Brain pericyte (primary cell): ENCODE measurements around the gene SEC22C.
A peak's percentile ranks its signal among the peaks of the same experiment; 100 is the strongest.
"Not testable (repeated sequence)": the region's sequence is repeated elsewhere in the genome, so short reads cannot be mapped to it uniquely, and the experiment has no call there.

Experiments
- DNase-seq: peaks from one replicate; pipeline ENCODE4 v3.0.0-alpha.2; 2012; ENCODE audit warnings: low read depth, low spot score

Gene SEC22C, protein sequence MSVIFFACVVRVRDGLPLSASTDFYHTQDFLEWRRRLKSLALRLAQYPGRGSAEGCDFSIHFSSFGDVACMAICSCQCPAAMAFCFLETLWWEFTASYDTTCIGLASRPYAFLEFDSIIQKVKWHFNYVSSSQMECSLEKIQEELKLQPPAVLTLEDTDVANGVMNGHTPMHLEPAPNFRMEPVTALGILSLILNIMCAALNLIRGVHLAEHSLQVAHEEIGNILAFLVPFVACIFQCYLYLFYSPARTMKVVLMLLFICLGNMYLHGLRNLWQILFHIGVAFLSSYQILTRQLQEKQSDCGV

DNA sequence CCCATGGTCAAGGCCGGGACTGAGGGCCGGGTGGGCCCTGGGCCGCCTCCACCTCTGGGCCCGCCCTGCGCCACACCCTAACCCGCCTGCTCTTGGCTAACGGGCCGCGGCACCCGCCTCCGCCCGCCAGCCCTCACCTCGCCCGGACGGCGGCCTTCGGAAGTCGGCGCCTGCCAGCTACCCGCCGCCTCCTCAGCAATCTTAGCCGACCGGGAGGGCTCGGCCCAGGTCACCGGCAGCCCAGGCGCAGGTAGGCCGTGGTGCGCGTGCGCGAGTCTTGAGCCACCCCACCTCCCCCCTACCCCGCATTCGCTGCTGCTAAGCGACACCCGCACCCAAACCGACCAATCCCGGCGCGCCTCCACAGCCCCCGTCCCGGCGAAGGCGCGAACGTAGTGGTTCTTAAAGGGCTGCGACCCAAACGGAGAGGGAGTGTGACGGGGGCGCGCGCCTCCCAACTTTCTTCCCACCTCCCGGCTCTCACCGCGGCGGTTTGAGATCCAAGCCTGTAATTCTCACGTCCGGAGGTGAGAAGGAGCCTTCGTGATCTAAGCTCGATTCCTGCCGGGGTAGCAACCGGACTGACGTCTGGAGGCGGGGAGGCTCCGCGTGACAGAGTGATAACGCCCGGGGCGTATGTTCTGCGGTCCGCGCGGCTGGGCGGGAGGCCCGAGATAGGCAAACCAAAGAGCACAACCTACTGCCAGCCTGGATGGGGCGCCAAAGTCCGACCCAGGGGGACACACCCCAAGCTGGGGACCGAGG, at the start of gene SEC22C:
Gene SEC22C, minus strand, starts transcription at position 259 of the 765 bp plus-strand sequence. CDS start 12,921 bp downstream, outside the sequence.
- peak; percentile 68 for DNase-seq

DNA sequence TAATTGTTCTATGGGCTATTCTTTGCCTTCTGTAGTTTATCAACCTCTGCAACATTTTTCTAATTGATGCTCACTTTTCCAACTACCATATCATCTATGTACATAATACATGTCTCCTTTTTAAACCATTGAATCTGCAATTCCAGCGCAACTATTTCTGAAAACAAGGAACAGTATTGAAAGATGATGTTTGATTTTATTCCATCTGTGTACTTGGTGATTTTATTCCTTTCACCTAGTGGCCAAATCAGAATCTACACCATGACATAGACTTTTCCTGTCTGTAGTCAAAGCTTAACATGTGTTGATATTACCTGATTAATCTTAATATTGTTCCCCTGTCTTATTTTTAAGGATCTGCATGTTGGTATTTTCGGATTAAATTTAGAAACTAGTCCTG, 31.7 kb upstream of the SEC22C start:
- DNase-seq, result no peak

DNA sequence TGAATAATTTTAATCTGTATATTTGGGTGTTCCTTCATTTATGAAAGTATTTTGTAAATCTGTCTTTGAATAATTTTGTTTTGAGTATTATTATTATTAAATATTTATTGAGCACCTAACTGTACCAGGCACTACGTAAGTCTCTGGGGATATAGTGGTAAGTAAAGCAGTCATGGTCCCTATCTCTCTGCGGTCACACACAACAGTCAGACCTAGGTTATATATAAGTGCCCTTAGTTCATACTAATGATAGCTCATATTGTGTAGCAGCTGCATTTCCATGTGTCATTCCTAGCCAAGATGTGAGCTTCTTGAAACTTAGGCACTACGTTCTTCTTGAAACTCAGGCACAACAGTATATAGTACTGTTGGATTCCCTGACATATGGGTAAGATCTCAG, 31.2 kb upstream of the SEC22C start:
- DNase-seq, result no peak

DNA sequence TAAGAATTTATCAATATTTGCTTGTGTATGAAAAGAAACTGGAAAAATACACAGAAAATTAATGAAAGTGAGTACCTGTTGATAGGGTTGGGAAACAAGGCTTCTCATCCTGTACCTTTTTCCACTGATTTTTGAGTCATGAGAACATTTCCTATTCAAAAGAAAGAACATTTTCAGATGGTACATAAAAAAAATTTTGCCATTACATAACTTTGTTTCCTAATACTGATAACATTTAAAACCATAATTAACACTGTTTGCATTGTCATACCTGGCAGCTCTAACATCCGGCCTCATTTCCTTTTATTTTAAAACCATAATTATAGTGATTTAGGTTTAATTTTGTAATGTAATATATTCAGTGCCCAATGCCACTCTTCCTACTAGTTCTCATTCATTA, 30.4 kb upstream of the SEC22C start:
- no peak for DNase-seq

DNA sequence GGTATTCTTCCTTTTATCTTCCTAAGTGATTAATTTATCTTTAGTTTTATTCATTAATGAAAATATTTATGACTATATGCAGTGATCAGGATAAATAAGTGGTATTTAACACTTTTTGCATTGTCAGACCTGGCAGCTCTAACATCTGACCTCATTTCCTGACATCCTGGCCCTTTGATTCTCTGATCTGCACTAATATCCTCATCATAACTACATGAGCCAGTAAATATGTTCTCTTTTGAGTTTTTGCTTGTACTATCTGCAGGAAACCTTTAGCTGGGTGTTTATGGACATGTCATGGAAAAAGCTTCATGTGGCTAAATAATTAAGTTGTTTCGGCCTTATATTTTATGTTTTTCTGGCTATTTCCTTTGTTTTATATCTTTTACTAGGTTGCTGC, 29.2 kb upstream of the SEC22C start:
- DNase-seq, result no peak

DNA sequence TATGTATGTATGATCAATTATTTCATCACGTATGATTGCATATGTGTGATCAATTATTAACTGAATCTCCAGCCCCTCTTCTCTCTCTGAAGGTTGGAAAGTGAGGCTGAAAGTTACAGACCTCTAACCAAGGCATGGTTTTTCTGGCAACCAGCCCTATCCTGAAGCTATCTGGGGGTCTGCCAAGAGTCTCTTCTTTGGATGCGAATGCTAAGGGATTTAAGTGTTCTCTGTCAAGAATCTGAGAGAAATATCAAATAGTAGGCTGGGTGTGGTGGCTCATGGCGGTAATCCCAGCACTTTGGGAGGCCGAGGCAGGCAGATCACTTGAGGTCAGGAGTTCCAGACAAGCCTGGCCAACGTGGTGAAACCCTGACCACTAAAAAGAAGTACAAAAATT, 26.8 kb upstream of the SEC22C start:
- DNase-seq, result no peak

DNA sequence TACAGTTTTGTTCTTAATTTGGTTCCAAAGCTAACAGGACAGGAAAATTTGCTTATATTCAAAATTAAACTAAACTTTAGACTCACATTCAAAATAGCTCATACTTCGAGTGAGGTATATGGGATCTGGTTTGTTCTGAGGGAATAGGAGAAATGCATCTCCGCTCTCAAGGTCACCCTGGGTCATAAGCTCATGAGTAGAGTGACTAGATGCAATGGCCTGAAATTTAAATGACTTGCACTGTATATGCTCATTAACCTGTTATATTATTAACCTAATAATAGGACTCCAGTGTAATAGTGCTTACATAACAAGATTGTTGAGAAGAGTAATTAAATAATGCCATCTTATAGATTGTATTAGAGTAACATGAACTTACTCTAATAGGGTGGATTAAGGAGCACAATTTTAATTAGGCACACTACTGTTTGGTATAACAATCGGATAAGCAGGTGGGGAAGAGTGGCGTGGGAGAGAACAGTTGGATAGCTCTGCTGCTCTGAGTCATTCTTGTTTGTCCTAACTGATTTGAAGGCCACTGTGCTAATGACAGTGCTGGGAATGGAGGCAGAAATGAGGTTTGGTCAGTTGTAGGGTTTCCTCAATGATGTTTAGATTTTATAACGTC, 23.9 kb upstream of the SEC22C start:
- no peak for DNase-seq

DNA sequence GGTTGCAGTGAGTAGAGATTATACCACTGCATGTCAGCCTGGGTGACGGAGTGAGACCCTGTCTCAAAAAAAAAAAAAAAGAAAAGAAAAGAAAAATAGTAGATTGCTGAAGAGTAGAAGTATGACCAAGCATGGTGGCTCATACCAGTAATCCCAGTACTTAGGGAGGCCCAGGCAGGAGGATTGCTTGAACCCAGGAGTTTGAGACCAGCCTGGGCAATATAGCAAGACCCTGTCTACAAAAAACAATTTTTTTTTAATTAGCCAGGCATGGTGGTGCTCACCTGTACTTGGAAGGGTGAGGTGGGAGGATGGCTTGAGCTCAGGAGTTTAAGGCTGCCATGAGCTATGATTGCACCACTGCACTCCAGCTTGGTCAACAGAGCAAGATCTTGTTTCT, 21.2 kb upstream of the SEC22C start:
- no peak for DNase-seq

DNA sequence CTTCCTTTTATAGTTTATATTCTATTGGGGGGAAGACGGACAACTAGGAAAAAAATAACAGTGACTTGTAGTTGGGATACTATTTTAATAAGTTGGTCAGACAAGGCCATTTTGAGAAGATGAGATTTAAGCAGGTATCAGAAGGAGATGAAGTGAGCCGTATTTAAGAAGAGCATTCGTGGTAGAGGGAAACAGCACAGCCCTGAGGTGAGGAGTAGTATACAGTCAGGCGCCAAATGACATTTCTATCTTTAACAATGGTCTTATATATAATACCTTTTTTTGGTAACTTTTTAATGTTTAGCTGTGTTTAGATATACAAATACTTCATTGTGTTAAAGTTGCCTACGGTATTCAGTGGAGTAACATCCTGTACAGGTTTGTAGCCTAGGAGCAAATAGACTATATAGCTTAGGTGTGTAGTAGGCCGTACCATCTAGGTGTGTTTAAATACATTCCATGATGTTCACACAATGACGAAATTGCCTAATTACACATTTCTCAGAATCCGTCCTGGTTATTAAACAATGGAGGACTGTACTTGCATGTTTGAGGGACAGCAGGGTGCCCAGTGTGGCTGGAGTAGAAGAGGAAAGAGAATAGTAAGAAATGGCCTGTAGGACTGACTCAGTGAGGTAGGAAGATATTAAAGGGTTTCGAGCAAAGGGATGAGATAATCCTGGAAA, 20.3 kb upstream of the SEC22C start:
- DNase-seq, result no peak

DNA sequence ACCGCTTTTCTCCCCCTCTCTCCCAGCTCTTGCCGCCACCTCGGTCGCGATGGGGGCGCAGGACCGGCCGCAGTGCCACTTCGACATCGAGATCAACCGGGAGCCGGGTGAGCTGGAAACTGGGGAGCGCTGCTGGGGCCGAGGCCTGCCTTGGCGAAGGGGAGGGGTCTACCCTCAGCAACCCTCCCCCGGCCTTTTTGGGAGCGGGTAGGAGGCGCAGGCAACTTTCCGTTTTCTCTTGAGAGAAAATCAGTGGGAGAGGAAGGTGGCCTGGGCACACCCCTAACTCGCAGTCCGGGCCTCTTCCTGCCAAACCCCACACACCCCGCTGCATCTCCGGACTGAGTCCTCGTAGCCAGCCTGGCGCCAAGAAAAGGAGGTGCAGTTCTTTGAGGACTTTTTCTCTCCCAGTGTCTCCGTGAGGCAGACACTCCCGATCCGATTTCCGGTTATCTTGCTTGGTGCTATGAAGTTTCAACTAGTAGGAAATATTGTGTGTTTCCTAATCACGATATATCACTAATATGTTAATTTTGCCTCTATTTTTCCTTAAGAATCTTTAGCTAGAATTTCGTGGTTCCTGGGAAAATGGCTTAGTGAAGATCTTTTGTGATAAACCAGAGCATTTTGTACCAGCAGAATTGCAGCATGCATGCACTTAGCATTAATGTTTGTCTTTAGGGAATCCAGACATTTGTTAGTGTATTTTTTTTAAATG, 19.4 kb upstream of the SEC22C start:
- DNase-seq, result no peak

DNA sequence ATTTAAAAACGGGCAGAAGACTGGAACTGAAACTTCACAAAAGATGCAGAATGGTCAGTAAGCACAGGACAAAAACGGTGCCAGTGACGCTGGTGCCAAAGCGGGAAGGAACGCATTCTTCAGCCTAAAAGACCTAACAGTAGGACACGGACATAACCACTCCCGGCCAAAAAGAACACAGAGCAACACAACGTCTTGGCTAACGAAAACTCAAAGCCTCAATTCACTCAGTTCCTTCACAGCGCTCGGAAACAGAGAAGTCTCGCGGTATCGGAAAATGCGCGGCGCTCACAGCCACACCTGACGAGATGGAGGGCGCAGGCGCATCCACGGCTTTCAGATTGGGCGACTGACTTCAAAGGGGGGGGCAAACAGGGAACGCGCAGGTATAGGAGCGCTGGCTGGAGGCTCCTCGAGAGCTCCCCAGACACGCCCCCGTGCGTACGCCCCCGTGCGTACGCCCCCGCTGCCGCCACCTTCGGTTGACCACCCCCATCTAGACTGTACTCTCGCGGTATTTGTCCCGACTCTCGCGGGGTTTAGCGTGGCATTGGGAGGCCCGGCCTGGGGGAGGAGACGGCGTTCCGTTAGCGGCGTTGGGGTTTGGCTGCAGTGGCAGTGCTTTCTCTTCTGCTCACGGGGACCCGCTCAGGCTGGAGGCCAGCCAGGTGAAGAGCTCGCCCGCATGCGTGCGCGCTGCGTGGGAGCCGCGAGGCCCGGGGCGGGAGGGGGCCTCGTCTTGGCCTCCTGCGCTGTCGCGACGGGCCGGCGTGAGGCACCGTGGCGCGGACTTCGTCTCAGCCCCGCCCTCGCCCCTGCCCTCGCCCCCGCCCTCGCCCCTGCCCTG, 18.6 kb upstream of the SEC22C start, which contains the start of gene NKTR:
Gene NKTR, plus strand, starts transcription at position 576 of the 847 bp plus-strand sequence. CDS start 321 bp downstream, outside the sequence.
- DNase-seq, result peak; percentile 96

DNA sequence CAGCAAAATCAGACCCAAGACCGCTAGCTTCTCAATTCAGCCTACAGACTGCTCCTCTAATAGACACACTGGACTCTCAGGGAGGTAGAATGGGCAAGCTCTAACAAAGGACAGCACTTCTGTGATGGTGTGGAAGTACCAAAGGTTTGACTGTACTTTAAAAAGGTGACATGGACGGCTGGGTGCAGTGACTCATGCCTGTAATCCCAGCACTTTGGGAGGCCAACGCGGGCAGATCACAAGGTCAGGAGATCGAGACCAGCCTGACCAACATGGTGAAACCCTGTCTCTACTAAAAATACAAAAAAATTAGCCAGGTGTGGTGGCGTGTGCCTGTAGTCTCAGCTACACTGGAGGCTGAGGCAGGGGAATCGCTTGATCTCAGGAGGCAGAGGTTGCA, 15.3 kb upstream of the SEC22C start:
- not testable (repeated sequence) for DNase-seq

DNA sequence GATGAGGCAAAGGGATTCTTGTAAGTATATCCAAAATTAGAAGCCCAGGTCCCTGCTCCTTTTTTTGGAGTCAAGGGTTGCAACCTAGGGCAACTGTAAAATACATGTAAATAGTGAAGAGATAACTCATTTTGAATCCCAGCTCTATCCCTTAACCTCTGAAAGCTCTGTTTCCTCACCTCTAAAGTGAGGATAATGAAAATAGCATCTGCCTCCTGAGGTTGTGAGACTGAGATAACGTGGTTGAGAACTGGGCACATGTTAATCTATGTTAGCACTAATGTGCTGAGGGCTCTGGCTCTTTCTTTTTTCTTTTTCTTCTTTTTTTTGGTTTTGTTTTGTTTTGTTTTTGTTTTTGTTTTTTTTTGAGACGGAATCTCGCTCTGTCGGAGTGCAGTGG, 13.9 kb upstream of the SEC22C start:
- DNase-seq, result no peak

DNA sequence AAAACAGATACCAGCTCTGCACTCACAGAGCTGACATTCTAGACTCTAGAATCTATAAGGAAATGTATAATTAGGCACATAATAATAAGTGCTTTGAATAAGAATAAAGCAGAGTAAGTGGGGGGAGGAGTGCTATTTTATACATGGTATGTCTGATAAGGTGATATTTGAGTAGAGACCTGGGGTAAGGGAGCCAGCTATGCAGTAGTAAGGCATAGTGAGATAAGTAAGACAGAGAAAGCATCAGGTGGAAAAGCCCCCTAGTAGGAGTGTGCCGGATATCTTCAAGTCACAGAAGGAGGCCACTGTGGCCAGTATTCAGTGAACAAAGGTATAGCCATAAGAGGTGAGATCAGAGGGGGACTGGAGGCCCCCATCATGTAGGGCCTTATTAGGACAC, 11.9 kb upstream of the SEC22C start:
- no peak for DNase-seq

DNA sequence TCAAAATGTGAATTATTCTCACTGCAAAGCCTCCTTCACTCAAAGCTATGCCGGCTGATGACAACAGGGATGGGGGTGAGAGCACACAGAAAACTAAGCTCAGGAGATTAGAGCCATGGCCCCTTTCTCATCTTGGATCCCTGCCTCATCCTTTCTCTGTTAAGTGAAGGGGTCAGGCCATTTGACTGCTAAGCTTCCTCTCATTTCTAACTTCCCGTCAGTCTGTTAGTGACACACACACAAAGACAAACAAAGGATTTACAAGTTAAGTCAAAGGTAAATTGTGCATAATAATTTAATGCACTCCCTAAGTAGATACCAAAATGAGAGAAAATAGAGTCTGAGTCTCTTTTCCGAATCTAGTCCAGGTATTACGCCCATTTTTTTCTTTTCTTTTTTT, 10.0 kb upstream of the SEC22C start:
- DNase-seq, result no peak

DNA sequence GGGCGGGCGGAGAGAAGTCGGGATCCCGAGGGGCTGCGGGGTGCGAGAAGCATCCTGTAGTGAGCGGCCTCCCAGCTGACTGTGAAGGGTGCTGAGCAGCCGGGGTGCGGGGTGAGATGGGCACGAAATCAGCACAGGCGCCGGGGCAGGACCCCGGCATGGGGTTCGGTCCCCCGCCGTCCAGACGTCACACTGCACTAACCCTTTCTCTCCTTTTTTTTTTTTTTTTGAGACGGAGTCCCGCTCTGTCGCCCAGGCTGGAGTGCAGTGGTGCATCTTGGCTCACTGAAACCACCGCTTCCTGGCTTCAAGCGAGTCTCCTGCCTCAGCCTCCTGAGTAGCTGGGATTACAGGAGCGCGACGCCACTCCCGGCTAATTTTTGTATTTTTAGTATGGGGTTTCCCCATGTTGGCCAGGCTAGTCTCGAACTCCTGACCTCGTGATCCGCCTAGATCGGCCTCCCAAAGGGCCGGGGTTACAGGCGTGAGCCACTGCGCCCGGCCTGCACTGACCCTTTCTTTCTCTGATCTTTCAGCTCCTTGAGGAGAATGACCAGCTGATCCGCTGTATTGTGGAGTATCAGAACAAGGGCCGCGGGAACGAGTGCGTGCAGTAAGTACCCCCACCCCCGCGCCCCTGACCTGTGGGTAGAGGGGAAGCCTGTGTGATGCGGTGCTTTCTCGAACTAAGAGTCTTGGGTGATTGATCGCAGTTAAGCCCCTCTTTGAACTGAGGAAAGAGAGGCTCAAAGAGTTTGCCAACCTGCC, 9.4 kb upstream of the SEC22C start:
- DNase-seq, result no peak

DNA sequence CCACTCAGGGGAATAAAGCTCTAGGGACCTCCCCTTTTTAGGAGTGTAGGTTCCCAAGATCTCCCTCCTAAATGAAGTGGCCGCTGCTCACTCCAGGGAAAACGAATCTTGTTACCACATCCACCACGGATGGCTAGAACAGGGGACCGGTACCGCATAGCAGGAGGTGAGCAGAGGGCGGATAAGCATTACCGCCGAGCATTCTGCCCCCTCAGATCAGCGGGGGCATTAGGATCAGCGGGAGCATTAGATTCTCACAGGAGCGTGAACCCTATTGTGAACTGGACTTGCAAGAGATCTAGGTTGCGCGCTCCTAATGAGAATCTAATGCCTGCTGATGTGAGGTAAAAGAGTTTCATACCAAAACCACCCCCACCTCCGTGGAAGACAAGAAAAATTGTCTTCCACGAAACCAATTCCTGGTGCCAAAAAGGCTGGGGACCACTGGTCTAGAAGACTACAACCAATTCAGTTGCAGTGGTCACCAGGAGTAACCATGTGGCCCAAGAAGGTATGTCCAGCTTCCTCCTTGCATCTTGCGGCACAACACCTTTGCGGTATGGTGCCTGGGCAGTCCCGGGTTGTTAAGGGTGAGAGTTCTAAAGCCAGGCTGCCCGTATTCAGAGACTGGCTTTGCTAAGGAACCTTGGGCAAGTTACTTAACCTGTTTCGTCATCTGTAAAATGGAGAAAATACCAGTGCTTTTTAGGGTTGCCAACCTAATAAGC, 7.8 kb upstream of the SEC22C start:
- DNase-seq, result no peak

DNA sequence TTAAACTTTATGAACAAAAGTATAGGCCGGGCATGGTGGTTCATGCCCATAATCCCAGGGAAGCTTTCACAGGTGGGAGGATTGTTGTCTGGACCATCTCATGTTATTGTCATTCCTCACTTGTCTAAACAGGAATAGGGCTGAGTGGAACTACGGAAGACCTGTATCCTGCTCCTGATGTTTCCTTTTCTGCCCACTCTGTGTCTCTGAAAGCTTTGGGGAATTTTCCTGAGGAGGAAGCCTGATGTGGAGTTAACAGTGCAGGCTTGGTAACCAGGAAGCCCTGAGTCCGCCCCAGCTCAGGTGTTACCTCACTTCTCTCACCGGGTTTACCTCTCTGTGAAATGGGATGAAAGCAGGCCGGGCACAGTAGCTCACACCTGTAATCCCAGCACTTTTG, 6.9 kb upstream of the SEC22C start:
- DNase-seq, result no peak

DNA sequence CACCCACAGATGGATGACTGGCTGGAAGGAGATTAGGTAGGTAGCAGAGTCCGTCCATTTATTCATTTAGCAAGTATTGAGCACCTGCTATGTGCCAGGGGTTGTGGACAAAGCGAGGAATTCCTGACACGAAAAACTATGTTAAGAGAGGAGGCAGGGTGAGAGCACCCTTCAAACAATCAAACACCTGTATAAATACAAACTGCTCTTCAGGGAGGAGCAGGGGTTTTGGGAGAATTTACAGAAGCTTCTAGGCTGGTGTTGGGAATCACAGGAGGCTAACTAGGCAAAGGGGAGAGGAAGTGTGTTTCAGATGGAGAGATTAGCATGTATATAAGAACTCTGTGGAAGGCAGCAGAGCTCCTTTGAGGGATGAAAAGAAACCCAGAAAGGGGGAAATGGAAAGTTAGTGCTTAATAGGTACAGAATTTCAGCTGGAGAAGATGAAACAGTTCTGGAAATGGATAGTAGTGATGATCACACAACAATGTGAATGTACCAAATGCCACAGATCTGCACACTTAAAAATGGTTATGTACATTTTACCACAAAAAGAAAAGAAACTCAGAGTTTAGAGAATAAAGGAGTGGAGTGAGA, 805 bp upstream of the SEC22C start:
- no peak for DNase-seq
